ENCODE measurements around the gene ASMT.

- no peak for TF ChIP-seq CTCF (IDR thresholded peaks at IDR 0.05)
- peak; percentile 64 to 71 for TF ChIP-seq POLR2A (IDR thresholded peaks at IDR 0.05)
- TF ChIP-seq POLR2AphosphoS5 (IDR thresholded peaks at IDR 0.05) = no peak
- TF ChIP-seq EP300 (IDR thresholded peaks at IDR 0.05) = no peak
Observed at GRCh38 chrX:1591102-1591862, 23.6 kb upstream of the ASMT start, which contains the start of gene AKAP17A.
